MV-4-11 (cell line): ENCODE data around the gene ST8SIA1.
"Not testable (repeated sequence)": the region's sequence is repeated elsewhere in the genome, so short reads cannot be mapped to it uniquely, and the experiment has no call there.

Source experiments
- DNase-seq: peaks from one replicate; lab custom pipeline; 2025; lab: John Stamatoyannopoulos, UW

ST8SIA1 gene

GRCh38 chr12:22172501-22172900 is 162.0 kb downstream of the ST8SIA1 start:
- peak; percentile 14 for DNase-seq

GRCh38 chr12:22169376-22169775 is 165.1 kb downstream of the ST8SIA1 start:
- no peak for DNase-seq

- DNase-seq = peak; percentile 65
Observed at GRCh38 chr12:22164139-22164538, 170.4 kb downstream of the ST8SIA1 start.

GRCh38 chr12:22163594-22163993 is 170.9 kb downstream of the ST8SIA1 start:
- DNase-seq = no peak

GRCh38 chr12:22160396-22161003 is 174.0 kb downstream of the ST8SIA1 start:
- no peak for DNase-seq

GRCh38 chr12:22149286-22149685 is 185.2 kb downstream of the ST8SIA1 start:
- DNase-seq = not testable (repeated sequence)

GRCh38 chr12:22146686-22147085 is 187.8 kb downstream of the ST8SIA1 start:
- not testable (repeated sequence) for DNase-seq
